GM12875 (cell line): Measurements from ENCODE around the gene ZRANB3.

Experiments
- H3K4me3 ChIP-seq: one replicate; pipeline ENCODE4 v1.5.1; 2011; ENCODE audit warnings: low read depth, low read length, control low read depth
- TF ChIP-seq, protein P1 (sequence below): IDR thresholded peaks from 2 replicates; pipeline ENCODE4 v1.5.1; 2011; ENCODE audit warnings: low read depth, mild to moderate bottlenecking, control low read depth, inconsistent platforms, low read length, moderate library complexity, borderline replicate concordance; ENCODE audit not compliant: insufficient read depth

ZRANB3 gene

DNA sequence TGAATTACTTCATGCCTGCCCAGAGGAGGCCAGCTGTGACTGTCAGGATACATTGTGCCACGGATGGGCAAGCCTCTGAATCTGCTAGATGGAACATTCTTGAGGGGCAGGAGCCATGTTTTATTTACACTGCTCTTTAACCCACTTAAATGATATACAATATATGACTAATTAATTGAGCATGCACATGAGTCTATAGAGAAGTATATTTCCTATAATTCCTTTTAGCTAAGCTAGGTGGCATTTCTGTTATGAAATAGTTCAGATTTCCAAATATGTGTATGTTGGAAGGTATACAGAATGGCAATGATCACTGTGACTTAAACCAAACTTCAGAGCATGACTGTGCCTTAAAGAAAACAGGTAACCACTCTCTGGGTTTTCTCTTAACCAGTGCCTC, 347.2 kb downstream of the ZRANB3 start:
- TF ChIP-seq, protein P1, sequence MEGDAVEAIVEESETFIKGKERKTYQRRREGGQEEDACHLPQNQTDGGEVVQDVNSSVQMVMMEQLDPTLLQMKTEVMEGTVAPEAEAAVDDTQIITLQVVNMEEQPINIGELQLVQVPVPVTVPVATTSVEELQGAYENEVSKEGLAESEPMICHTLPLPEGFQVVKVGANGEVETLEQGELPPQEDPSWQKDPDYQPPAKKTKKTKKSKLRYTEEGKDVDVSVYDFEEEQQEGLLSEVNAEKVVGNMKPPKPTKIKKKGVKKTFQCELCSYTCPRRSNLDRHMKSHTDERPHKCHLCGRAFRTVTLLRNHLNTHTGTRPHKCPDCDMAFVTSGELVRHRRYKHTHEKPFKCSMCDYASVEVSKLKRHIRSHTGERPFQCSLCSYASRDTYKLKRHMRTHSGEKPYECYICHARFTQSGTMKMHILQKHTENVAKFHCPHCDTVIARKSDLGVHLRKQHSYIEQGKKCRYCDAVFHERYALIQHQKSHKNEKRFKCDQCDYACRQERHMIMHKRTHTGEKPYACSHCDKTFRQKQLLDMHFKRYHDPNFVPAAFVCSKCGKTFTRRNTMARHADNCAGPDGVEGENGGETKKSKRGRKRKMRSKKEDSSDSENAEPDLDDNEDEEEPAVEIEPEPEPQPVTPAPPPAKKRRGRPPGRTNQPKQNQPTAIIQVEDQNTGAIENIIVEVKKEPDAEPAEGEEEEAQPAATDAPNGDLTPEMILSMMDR: no peak
- no peak overlapping the region for H3K4me3 ChIP-seq

DNA sequence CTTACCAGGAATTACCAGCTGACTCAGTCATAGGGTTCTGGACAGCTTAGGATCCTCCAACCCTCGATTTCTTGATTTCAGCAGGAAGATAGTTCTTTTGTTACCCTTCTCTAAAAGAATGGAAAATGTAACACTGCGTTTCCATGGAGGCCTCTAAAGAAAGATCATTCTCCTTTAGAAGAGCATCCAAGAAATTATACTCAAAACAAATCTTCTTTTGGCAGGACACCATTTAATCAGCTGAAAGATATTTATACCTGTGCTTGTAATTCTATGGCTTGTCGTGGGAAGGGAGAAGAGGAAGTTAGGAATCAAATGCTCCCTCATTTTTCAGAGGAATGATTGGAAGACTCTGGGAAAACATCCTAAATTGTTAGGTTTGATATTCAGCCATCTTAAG, 348.4 kb downstream of the ZRANB3 start:
- TF ChIP-seq, protein P1: no peak
- H3K4me3 ChIP-seq: no peak overlapping the region

DNA sequence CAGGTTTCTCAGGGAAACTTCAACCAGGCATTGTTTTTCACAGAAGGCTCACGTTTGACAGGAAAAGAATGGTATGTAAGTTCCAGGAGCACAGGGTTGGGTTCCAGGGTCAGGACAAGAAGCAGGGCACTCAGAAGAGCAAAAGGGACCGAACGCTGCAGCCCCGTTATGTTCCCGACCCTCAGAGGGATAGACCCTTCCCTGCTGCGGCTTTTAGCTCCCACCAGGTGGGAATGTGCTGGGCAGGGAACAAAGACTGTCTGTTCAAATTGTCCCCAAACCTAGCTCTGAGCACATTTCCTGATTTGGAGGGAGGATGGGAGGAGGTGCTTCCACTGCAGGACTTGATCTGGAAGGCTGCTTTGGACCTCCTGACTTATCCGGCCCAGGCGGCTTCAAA, 348.8 kb downstream of the ZRANB3 start:
- TF ChIP-seq, protein P1: no peak

DNA sequence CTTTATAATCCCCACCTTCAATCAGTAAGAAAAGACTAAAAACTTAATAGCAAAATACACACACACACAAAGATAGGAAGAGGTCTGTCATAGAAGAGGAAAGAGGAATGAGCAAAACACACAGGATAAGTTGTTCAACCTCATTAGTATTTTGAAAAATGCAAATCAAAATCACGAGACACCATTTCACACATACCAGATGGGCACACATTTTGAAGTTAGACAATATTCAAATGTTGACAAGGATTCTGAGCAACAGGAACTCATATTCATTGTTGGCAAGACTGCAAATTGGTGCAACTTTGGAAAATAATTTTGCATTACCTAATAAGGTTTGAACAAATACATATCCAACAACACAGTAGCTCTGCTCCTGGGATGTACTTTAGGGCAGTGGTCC, 351.3 kb downstream of the ZRANB3 start:
- TF ChIP-seq, protein P1: no peak
- no peak overlapping the region for H3K4me3 ChIP-seq

More for the DNA sequence above, 348.8 kb downstream of the ZRANB3 start:
- H3K4me3 ChIP-seq: no peak overlapping the region

DNA sequence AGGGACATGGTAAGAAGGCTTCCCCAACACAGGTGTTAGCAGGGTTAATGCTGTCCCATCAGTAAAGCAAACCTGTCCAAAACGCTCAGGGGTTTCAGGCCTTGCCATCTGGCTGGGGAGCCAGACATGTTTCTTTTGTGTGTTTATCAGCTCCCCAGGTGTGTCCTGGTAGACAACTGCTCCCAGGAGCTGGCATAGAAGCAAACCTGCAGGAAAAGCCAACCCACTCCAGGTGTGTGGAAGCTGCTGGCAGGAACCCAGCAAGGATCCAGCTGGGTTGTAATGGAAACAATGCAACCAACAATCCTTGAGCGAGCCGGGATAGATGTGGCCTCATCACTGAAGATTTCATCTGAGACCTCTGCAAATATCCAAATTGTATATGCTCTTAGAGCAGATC, 355.8 kb downstream of the ZRANB3 start:
- no peak overlapping the region for H3K4me3 ChIP-seq
- TF ChIP-seq, protein P1: no peak

DNA sequence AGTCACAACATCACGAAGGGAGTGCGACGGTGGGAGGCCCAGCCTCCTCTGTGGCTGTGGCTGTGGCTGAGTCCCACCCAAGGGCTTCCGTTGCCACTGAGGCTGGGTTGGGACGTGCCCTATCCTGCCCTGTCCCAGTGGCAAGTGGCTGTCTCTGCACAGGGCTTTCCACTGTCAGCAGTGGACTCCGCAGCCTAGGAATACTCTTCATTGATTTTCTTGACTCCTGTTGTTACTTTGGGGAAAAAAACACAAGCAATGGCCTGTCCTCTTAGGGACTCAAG, 356.3 kb downstream of the ZRANB3 start:
- TF ChIP-seq, protein P1: no peak
- H3K4me3 ChIP-seq: no peak overlapping the region

DNA sequence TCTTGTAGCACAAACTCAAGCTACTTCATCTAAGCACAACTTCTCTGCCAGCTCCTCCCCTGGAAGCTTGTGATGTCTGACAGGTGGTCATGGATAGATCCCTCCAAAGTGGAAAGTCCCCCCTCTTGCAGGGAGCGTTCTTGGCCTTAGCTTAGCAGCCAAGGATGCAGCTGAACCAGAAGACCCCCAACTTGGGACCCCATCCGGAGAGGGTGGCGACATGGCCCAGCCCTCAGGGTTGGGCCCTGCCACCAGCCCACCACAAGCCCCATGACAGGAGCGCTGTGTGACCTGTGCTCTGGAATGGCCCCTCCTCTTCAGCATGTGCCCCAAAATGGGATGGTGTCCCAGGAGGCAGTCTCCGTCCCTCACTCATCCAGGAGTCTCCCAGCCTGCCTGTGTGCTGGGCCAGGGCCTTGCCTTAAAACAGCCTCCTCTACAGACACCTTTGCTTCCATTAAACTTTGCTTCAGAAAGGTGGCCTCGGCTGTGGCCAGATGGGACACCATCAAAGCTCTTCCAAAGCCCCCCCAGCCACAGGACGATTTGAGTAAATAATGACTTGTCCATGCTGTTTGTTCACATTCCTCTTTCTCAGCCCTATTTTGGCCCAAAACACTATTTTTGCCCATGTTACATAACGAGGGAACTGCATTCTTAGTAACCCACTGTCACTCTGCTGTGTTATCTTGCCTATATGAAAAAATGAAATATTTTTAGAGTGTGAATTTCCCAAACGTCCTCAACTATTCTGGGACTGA, 356.8 kb downstream of the ZRANB3 start:
- TF ChIP-seq, protein P1: no peak
- no peak overlapping the region for H3K4me3 ChIP-seq
